Activated CD4-positive, alpha-beta T cell treated with anti-CD3 and anti-CD28 coated beads for 1 hour (primary cell): ENCODE measurements around the gene KRT16.
"Not testable (repeated sequence)": the region's sequence is repeated elsewhere in the genome, so short reads cannot be mapped to it uniquely, and the experiment has no call there.

ENCODE experiments used
- DNase-seq: peaks from one replicate; pipeline ENCODE4 v3.0.0-alpha.2; 2020

The KRT16 gene

GRCh38 chr17:41627316-41628072 is 14.9 kb upstream of the KRT16 start:
- no peak for DNase-seq

- DNase-seq: not testable (repeated sequence)
These were observed 14.3 kb upstream of the KRT16 start for GRCh38 chr17:41626914-41627295.

GRCh38 chr17:41626028-41626913 is 13.7 kb upstream of the KRT16 start:
- DNase-seq: not testable (repeated sequence)

DNA sequence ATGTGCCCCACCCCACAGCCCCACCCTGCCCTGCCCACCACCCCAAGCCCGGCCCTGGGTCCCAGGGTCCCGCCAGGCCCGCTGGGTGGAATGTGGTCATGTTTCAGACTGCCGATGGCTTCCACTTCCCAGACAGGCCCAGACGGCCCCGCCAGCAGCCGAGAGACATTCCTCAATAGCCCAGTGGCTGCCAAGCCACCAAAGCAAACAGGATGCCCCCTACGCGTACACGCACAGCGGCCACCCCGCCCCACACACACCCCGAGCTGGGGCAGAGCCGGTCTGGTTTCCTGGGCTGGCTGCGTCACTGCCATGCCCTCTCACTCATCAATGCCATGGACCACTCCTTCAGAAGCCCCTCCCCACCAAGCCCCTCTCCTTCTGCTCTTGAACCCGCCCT is 13.0 kb upstream of the KRT16 start:
- no peak for DNase-seq

DNA sequence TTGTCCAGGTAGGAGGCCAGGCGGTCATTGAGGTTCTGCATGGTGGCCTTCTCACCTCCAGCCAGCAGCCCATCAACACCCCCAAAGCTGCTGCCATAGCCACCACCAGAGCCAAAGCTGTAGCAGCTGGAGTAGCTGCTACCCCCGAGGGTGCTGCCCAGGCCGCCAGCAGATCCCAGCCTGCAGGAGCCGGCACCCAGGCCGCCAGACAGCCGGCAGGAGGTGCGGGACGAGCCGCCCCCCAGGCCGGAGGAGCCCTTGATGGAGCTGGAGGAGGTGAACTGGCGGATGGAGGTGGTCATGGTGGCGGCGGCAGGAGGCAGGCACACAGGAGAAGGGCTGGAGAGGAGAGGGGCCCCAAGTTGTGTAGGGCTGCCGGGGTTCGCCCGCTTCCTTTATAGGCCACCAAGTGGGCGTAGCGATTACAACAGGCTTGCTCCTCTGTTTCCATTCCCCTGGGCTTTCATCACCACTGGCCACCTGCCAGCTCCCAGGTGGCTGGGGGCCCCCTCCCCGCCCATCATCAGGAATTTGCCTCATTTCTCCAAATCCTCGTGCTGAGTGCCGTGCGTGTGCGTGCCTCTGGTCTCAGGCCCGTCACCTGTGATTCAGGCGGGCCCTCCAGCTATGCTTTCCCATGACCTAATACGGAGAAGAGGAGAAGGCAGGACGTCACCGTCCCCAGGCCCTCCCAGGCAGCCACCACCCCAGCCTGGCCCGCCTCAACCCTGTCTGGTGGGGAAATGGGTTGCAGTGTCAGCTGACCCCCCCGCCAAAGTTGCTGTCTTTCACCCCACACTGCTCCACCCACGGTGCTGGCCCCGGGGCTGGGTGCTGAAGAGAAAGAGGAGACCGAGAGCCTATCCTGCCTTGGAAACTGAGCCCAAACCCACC is 11.9 kb upstream of the KRT16 start, which contains the start of gene KRT17:
TSS of gene KRT17 (minus strand) at position 368 of the 894 bp plus-strand sequence. CDS start at position 302, 66 bp downstream.
- DNase-seq: no peak

DNA sequence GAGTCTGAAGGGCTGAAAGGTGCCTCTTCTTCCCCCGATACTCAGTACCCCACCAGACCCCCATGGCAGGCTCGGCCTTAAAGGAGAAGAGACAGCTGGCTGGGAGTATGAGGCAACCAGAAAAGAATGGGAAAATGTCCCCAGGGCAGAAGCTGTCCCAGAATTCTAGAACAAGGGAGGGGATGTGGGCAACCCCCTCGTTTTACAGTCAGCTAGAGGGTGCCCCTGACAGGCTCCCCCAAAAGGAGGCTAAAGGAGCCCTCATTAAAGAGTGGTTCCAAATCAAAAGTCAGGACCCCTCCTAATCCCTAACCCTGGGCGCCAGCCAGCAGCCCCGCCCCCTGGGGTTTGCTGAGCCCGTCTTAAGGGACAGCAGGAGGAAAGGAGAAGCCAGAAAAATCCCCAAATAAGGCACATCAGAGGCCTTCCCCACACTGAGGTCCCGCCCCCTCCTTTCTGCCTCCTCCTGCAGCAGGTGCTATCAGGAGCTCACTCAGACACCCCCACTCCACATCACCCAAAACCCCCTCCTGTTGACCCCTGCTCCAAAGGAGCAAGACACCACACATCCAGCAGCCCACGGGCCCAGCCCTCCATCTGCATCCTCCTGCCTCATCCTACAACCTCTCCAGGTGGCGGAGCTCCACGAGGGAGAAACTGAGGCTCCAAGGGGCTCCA is 10.8 kb upstream of the KRT16 start:
- not testable (repeated sequence) for DNase-seq

DNA sequence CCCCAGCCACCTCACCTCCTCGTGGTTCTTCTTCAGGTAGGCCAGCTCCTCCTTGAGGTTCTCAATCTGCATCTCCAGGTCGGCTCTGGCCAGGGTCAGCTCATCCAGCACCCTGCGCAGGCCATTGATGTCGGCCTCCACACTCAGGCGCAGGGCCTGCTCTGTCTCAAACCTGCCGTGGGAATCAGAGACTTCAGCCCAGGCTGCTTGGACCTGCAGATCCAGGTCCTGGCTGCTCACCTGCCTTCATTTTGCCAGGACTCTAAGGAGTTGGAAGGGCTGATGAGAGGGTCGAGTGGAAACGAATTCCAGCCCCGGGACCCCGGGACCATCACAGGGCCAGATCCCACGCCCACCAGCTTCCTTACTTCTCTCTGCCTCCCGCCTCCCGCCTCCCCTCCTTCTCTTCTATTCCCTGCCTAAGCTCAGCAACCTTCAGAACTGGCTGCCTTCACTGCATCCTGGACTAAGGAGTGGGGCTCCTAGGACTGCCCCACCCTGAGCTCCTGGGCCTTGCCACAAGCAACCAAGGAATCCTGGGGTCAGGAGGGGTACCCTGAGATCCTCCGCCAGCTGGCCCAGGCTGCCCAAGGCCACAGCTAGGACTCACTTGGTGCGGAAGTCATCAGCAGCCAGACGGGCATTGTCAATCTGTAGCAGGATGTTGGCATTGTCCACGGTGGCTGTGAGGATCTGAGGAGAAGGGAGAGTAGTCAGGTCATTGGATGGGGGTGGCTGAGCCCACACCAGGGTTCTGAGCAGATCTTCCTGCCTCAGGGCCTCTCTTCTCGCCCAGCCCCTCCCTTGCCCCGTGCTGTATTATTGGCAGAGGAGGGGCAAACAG is 10.0 kb upstream of the KRT16 start:
- DNase-seq: not testable (repeated sequence)

GRCh38 chr17:41621916-41622315 is 9.3 kb upstream of the KRT16 start:
- no peak for DNase-seq

DNA sequence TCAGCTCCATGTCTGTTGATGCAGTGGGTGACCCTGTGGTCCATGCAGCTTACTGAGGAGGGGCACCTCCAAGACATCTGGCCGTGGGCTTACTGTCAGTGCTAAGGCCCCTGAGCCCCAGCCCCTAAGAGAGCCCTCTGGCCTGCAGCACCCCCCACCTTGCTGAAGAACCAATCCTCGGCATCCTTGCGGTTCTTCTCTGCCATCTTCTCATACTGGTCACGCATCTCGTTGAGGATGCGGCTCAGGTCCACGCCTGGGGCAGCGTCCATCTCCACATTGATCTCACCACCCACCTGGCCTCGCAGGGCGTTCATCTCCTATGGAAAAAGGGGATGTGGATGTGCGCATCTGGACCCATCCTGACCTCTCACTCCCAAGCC is 8.9 kb upstream of the KRT16 start:
- not testable (repeated sequence) for DNase-seq

- no peak for DNase-seq
These were observed 8.2 kb upstream of the KRT16 start for GRCh38 chr17:41620583-41621434.

DNA sequence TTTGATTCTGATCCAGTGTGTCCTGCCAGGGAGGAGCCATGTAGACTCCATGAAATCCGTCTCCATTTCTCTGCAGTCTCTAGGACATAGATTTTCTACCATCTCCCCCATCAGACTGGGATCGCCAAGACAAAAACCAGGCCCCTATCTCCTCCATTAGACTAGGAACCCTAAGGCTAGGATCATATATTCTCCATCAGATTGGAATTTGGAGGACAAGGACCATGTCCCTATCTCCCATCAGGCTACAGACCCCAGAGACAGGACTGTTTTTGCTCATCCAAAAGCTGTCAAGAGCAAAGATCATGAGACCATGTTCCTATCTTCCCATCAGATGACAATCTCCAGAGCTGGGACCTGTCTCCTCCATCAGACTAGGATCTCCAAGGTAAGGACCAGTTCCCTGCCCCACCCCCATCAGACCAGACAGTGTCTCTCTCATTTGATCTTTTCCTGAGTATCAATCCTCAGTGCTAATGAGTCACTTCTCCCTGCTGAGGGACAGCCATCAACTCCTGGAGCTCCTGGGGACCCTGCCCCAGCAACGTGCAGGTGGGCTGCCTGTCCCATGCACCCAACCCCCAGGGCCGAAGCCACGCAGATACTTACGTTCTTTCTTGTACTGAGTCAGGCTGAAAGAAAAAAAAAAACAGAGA is 7.5 kb upstream of the KRT16 start:
- not testable (repeated sequence) for DNase-seq

DNA sequence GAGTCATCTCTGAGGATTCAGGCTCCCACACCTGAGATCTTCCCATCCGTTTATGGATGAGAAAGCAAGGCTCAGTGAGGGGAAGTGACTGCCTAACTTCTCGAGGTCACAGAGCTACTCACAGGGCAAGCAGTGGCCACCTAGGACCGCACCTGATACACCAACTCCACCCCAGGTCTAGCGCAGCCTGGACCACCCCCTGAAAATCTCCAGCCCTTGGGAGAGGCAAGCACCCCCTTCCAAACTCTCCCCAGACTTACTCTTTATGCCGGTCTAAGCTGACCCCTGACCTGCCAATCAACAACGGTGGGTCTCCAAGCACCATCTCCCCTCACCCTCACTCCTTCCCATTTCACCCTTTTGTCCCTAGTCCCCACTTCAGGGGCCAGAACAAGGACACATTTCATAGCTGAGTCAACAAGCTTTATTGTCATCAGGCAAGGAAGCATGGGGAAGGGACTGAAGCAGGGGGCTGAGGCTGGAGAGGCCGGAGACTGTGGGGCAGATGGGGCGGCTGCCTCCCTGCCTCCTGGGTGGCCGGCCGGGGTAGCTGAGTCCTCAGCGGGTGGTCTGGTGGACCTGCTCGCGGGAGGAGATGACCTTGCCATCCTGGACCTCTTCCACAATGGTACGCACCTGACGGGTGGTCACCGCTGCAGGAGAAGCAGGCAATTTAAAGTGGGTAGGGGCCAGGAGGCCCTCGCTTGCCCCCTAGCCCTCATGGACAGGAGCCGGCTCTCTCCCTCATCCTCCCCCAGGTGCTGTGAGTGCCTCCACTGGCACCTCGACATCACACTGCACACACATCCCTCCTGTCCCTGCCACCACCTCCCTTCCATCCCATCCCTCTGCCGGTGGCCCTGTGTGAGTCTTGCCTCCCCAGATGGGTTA is 6.7 kb upstream of the KRT16 start:
- DNase-seq: no peak

DNA sequence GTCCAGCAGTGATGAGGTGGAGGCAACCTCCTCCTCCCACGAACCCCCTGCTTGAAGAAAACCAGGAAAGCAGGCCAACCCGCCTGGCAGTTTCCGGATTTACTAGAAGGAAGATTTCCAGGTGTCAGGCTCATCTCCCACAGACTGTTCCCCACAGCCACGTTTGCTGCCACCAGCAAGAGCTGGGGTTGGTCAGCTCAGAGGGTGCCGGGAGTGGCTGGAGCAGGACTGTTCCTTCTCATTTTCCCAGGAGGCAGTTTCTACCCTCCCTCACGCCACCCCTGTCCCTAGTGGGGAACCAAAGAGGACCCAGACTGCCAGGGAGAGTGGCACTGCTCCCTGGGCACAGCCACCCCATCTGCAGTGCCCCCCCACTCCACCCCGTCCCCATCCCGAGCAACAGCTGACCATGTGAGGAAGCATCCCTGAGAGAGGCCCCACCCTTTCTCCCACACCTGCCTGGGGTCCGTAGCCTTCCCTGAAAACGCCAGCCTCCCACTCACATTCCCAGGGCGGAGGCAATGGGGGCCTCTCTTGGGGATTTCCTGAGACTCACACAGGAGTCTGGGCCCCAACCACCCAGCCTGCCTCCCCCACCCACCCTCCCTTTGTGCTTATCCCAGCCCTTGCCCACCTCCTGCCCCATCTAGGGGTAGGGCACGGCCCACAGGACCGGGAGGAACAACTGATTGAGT is 5.9 kb upstream of the KRT16 start:
- DNase-seq: no peak

- DNase-seq: no peak
These were observed 5.1 kb upstream of the KRT16 start for GRCh38 chr17:41617698-41618097.

- DNase-seq: no peak
These were observed 4.6 kb upstream of the KRT16 start for GRCh38 chr17:41617136-41617535.

- not testable (repeated sequence) for DNase-seq
These were observed 3.9 kb upstream of the KRT16 start for GRCh38 chr17:41616486-41616885.

DNA sequence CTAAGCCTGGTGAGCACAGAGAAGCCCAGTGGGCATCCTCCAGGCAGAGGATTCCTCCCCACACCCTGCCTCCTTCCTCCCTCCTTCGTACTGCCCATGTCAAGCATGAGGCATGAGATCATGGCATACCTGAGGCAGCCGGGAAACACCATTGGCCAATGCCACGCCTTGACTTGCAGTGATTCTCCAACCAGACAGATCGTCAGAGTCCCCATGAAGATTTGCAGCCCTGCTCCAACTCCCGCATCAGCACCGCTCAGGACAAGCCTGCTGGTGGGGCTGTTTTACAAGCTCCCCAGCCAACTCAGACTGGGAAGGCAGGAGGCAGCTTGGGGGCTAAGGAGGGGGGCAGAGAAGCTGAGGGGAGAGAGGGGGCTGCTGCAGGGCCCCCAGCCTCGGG is 2.9 kb upstream of the KRT16 start:
- no peak for DNase-seq

DNA sequence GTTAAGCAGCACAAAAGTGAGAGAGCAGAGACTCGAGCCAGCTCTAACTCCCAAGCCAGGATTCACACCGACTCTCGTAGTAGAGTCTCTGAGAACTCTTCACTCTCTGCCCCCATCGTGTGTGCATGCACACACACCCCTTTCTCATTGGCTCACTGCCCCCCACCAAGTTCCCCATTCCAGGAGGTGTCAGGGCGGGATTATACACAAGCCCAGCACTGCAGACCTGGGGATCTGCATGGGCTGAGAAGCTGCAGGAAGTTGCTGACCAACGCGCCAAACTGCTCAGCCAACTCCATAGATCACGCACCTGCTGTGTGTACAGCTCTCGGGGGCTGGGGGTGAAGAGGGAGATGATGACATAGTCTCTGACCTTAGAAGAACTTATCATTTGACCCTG is 2.2 kb upstream of the KRT16 start:
- not testable (repeated sequence) for DNase-seq
